ENCODE results near the gene CERS3. TPM values are rescaled to one million over a fixed set of nuclear protein-coding genes. Genes with fewer than 3 reads are reported as not detected.

Gene CERS3
- polyA plus RNA-seq, 1 experiment, result not detected

- POLR2A ChIA-PET, result no interaction called here
These were observed 11.9 kb downstream of the CERS3 start for GRCh38 chr15:100516643-100517512.

GRCh38 chr15:100515758-100516157 lies 13.0 kb downstream of the CERS3 start:
- CTCF ChIA-PET, result no interaction called here
- POLR2A ChIA-PET, result no interaction called here
- Histone ChIP-seq H3K27me3 (ENCODE audit: control insufficient read depth, insufficient read depth, low read length) (no peaks in the 10 kb centered on the region), H3K4me3 (ENCODE audit: low read depth, low read length) (no peak overlapping the region), H3K9me3 (ENCODE audit: control insufficient read depth, insufficient read depth, low read length) (no peaks in the 10 kb centered on the region), H3K27ac (ENCODE audit: low read depth, low read length) (no peak overlapping the region)
- TF ChIP-seq, protein P1, sequence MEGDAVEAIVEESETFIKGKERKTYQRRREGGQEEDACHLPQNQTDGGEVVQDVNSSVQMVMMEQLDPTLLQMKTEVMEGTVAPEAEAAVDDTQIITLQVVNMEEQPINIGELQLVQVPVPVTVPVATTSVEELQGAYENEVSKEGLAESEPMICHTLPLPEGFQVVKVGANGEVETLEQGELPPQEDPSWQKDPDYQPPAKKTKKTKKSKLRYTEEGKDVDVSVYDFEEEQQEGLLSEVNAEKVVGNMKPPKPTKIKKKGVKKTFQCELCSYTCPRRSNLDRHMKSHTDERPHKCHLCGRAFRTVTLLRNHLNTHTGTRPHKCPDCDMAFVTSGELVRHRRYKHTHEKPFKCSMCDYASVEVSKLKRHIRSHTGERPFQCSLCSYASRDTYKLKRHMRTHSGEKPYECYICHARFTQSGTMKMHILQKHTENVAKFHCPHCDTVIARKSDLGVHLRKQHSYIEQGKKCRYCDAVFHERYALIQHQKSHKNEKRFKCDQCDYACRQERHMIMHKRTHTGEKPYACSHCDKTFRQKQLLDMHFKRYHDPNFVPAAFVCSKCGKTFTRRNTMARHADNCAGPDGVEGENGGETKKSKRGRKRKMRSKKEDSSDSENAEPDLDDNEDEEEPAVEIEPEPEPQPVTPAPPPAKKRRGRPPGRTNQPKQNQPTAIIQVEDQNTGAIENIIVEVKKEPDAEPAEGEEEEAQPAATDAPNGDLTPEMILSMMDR (IDR thresholded peaks at IDR 0.05; ENCODE audit: low read depth, low read length), result no peak
- DNase-seq (ENCODE audit: low read depth, low spot score), result no peak

More at GRCh38 chr15:100516643-100517512, 11.9 kb downstream of the CERS3 start:
- TF ChIP-seq, protein P1 (IDR thresholded peaks at IDR 0.05; ENCODE audit: low read depth, low read length), result no peak
- H3K27ac ChIP-seq (ENCODE audit: low read depth, low read length), result no peak overlapping the region
- H3K4me3 ChIP-seq (ENCODE audit: low read depth, low read length), result no peak overlapping the region
- no peaks in the 10 kb centered on the region for H3K9me3 ChIP-seq (ENCODE audit: control insufficient read depth, insufficient read depth, low read length)
- DNase-seq (ENCODE audit: low read depth, low spot score), result no peak
- H3K27me3 ChIP-seq (ENCODE audit: control insufficient read depth, insufficient read depth, low read length), result no peaks in the 10 kb centered on the region
- CTCF ChIA-PET, result no interaction called here

- no peak for DNase-seq (ENCODE audit: low read depth, low spot score)
- Histone ChIP-seq H3K27me3 (ENCODE audit: control insufficient read depth, insufficient read depth, low read length) (no peaks in the 10 kb centered on the region), H3K9me3 (ENCODE audit: control insufficient read depth, insufficient read depth, low read length) (no peaks in the 10 kb centered on the region), H3K27ac (ENCODE audit: low read depth, low read length) (no peak overlapping the region), H3K4me3 (ENCODE audit: low read depth, low read length) (no peak overlapping the region)
- CTCF ChIA-PET, result no interaction called here
- TF ChIP-seq, protein P1 (IDR thresholded peaks at IDR 0.05; ENCODE audit: low read depth, low read length), result no peak
- POLR2A ChIA-PET, result no interaction called here
These were observed 20.0 kb downstream of the CERS3 start for GRCh38 chr15:100508641-100509300.

GRCh38 chr15:100502651-100503050 lies 26.1 kb downstream of the CERS3 start:
- Histone ChIP-seq H3K4me3 (ENCODE audit: low read depth, low read length) (no peak overlapping the region), H3K27ac (ENCODE audit: low read depth, low read length) (no peak overlapping the region), H3K9me3 (ENCODE audit: control insufficient read depth, insufficient read depth, low read length) (no peaks in the 10 kb centered on the region), H3K27me3 (ENCODE audit: control insufficient read depth, insufficient read depth, low read length) (no peaks in the 10 kb centered on the region)
- no peak for DNase-seq (ENCODE audit: low read depth, low spot score)
- ChIA-PET CTCF (no interaction called here), POLR2A (no interaction called here)
- TF ChIP-seq, protein P1 (IDR thresholded peaks at IDR 0.05; ENCODE audit: low read depth, low read length), result no peak

- CTCF ChIA-PET, result no interaction called here
These were observed 27.6 kb downstream of the CERS3 start for GRCh38 chr15:100501117-100501516.

More at GRCh38 chr15:100501117-100501516, 27.6 kb downstream of the CERS3 start:
- DNase-seq (ENCODE audit: low read depth, low spot score), result no peak
- Histone ChIP-seq H3K27ac (ENCODE audit: low read depth, low read length) (no peak overlapping the region), H3K4me3 (ENCODE audit: low read depth, low read length) (no peak overlapping the region), H3K27me3 (ENCODE audit: control insufficient read depth, insufficient read depth, low read length) (no peaks in the 10 kb centered on the region), H3K9me3 (ENCODE audit: control insufficient read depth, insufficient read depth, low read length) (no peaks in the 10 kb centered on the region)
- POLR2A ChIA-PET, result no interaction called here
- TF ChIP-seq, protein P1 (IDR thresholded peaks at IDR 0.05; ENCODE audit: low read depth, low read length), result no peak

Data from AG04450 (cell line).